NCI-H82 treated with DMSO at 0.1 percent for 48 hours (cell line): ENCODE measurements around the gene CCL4.

Experiments
- DNase-seq: peaks from one replicate; lab custom pipeline; 2025; ENCODE audit not compliant: unreplicated experiment; lab: John Stamatoyannopoulos, UW

Gene CCL4

GRCh38 chr17:36142806-36143205, 39.2 kb downstream of the CCL4 start:
- no peak for DNase-seq

GRCh38 chr17:36144014-36144413, 40.4 kb downstream of the CCL4 start:
- DNase-seq, result no peak

GRCh38 chr17:36144981-36145729, 41.5 kb downstream of the CCL4 start:
- DNase-seq, result no peak

GRCh38 chr17:36147601-36148000, 44.0 kb downstream of the CCL4 start:
- DNase-seq, result no peak

- DNase-seq, result peak; percentile 54
Measured at GRCh38 chr17:36148559-36149295, 45.1 kb downstream of the CCL4 start.

GRCh38 chr17:36149296-36149820, 45.7 kb downstream of the CCL4 start:
- DNase-seq, result no peak

- DNase-seq, result peak; percentile 52
Measured at GRCh38 chr17:36151891-36152638, 48.4 kb downstream of the CCL4 start.

GRCh38 chr17:36152639-36153120, 49.1 kb downstream of the CCL4 start:
- no peak for DNase-seq

- no peak for DNase-seq
Measured at GRCh38 chr17:36153895-36154610, 50.4 kb downstream of the CCL4 start.
